Upper lobe of left lung (tissue), 4 donors: ENCODE results near the gene GPR34.

Experiments used
- EP300 ChIP-seq, 4 donors: sonication (generic); formaldehyde crosslinking; IDR thresholded peaks; one replicate each; pipeline ENCODE4 v1.5.1; 2017; ENCODE audit warnings: antibody characterized with exemption in 4 of 4, control low read depth in 2 of 4
- POLR2AphosphoS5 ChIP-seq, 2 donors: sonication (generic); formaldehyde crosslinking; IDR thresholded peaks; one replicate each; pipeline ENCODE4 v1.5.1; 2017; ENCODE audit warnings: antibody characterized with exemption in 2 of 2
- TF ChIP-seq, protein P1 (sequence below), 6 experiments: fragments of 450-650 bp in 4 of 6; fragments of 200-600 bp in 2 of 6; sonication (generic) in 2 of 6; IDR thresholded peaks; one replicate each; pipeline ENCODE4 v1.5.1; 2016 to 2019; ENCODE audit warnings: antibody characterized with exemption in 6 of 6

DNA sequence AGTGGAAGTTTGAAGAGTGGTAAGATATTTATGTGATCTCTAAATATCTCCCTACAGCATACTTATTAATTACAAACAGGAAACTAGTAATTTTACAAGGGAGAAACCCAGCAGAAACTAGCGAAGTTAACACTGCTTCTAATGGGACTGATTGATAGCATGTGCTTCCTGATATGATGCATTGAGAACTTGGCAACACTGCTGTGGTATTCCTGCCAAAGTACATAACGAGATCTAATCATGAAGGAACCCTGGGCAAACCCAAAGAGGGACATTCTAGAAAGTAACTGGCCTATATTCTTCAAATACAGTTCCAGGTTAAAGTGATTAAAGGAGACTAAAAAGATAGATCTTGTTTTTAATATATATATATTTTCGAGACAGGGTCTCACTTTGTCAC lies 4.6 kb upstream of the GPR34 start:
- TF ChIP-seq, protein P1, sequence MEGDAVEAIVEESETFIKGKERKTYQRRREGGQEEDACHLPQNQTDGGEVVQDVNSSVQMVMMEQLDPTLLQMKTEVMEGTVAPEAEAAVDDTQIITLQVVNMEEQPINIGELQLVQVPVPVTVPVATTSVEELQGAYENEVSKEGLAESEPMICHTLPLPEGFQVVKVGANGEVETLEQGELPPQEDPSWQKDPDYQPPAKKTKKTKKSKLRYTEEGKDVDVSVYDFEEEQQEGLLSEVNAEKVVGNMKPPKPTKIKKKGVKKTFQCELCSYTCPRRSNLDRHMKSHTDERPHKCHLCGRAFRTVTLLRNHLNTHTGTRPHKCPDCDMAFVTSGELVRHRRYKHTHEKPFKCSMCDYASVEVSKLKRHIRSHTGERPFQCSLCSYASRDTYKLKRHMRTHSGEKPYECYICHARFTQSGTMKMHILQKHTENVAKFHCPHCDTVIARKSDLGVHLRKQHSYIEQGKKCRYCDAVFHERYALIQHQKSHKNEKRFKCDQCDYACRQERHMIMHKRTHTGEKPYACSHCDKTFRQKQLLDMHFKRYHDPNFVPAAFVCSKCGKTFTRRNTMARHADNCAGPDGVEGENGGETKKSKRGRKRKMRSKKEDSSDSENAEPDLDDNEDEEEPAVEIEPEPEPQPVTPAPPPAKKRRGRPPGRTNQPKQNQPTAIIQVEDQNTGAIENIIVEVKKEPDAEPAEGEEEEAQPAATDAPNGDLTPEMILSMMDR (IDR thresholded peaks at IDR 0.05) = no peak
- TF ChIP-seq POLR2AphosphoS5 (IDR thresholded peaks at IDR 0.05) = no peak
- TF ChIP-seq EP300 (IDR thresholded peaks at IDR 0.05) = no peak
